ENCODE measurements around the gene PERM1.
"Not testable (repeated sequence)": the region's sequence is repeated elsewhere in the genome, so short reads cannot be mapped to it uniquely, and the experiment has no call there.

Gene PERM1, protein sequence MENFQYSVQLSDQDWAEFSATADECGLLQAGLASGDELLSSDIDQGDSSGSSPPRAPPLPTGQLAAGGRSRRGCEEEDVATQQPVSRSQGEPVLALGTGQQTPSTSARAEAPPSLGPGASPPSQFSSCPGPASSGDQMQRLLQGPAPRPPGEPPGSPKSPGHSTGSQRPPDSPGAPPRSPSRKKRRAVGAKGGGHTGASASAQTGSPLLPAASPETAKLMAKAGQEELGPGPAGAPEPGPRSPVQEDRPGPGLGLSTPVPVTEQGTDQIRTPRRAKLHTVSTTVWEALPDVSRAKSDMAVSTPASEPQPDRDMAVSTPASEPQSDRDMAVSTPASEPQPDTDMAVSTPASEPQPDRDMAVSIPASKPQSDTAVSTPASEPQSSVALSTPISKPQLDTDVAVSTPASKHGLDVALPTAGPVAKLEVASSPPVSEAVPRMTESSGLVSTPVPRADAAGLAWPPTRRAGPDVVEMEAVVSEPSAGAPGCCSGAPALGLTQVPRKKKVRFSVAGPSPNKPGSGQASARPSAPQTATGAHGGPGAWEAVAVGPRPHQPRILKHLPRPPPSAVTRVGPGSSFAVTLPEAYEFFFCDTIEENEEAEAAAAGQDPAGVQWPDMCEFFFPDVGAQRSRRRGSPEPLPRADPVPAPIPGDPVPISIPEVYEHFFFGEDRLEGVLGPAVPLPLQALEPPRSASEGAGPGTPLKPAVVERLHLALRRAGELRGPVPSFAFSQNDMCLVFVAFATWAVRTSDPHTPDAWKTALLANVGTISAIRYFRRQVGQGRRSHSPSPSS

GRCh38 chr1:981955-982558 is at the start of gene PERM1:
Gene PERM1, minus strand, starts transcription at chr1:982093. Its CDS starts 1,064 bp downstream, at chr1:981029.
- FAIRE-seq, result no peak
- DNase-seq (ENCODE audit: low spot score), result no peak

- not testable (repeated sequence) for DNase-seq (ENCODE audit: low spot score)
- FAIRE-seq, result peak; percentile 79
Observed at GRCh38 chr1:1030867-1031658, 49.2 kb upstream of the PERM1 start.

- DNase-seq (ENCODE audit: low spot score) (no peak), FAIRE-seq (no peak)
Observed at GRCh38 chr1:1027791-1028190, 45.9 kb upstream of the PERM1 start.

DNA sequence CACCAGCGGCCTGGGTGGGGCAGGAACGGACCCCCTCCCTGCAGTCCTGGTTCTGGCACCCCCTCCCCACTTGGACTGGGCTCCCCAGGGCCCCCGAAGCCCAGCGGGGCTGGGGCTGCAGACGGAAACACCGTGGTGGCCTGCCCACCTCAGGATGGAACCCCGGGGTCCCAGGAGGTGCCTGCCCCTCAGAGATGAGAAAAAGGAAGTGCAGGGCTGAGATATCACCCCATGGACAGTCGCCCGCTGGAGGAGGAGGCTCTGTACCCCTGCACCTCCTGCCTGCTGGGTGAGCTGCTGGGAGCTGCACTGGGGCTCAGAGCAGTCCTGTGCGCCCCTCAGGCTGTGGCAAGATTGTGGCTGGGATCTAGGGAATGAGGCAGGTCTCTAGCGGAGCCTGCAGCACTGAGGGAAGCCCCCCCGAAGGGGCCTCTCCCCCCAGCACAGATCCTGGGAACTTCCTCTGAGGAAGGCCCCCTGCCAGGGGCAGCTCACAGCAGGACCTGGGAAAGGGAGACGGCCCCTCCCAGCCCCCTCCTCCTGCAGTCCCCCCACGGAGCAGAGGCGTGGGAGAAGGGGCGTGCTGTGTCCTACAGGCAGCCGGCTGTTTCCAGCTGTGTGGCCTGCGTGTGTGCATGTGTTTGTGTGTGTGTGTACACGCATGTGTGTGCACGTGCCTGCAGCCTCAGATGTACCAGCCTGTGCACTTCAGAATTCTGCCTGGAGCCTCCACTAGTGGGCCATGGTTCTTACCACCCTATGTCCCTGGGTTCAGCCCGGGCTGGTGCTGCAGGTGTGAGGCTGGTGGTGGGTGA is 44.9 kb upstream of the PERM1 start:
- FAIRE-seq (no peak), DNase-seq (ENCODE audit: low spot score) (no peak)

DNA sequence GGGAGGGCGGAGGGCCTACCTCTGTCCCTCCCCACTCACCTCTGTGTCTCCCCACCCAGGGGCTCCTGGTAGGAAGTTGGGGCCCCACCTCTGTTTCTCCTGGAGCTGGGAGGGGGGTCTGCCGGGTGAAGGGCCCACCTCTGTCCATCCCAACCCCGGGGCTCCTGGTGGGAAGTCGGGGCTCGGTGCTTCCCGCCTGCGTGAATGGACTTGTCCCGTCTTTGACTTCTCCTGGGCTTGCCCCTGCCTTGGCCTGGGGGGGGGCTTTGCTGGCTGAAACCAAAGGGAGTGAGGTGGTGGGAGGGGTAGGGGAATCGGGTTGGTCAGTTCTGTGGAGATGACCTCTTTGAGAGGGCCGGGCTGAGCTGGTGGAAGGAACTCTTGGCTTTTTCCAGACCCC is 43.8 kb upstream of the PERM1 start:
- FAIRE-seq (no peak), DNase-seq (ENCODE audit: low spot score) (no peak)

DNA sequence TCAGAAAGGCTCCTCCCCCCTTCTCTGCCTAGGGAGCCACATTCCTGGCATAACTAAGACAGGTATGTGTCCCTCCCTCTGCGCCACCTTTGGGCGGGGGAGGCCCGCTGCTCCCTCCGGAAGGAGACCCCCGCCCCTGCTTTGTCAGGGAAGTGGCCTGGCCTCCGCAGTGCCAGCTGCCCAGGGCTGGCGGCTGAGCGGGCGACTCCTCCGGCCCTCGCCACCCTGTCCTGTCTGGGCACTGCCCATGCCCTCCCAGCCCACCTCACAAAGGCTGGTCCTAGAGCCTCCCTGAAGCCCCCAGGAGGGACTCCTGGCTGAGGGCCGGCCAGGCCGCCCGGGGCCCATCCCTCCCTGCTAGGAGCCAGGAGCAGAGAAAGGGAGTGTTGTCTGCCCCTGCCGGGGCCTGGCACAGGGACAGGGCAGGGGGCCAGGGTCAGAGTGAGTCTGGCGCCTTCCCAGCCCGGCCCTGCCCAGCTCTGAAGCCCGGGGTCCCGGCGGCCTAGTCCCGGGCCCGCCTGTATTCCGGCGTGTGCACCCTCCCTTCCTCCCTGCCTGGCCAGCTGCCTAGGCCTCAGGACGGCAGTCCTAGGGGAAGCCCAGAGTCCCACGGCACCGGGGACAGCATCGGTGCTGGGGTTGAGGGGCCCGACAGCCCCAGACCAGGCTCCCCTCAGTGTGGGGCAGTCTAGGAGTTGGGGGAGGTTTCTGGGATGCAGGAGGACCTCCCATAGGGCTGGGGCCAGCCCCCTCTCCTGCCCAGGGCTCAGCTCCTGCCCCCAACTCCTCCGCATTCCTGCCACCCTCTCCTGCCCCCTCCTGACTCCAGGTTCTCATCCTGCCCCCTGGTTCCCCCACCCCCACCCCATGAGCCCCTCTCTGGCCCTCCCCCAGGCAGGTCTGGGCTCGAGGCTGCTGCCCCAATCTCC is 43.1 kb upstream of the PERM1 start:
- DNase-seq (ENCODE audit: low spot score), result peak; percentile 80
- peak; percentile 59 for FAIRE-seq

DNA sequence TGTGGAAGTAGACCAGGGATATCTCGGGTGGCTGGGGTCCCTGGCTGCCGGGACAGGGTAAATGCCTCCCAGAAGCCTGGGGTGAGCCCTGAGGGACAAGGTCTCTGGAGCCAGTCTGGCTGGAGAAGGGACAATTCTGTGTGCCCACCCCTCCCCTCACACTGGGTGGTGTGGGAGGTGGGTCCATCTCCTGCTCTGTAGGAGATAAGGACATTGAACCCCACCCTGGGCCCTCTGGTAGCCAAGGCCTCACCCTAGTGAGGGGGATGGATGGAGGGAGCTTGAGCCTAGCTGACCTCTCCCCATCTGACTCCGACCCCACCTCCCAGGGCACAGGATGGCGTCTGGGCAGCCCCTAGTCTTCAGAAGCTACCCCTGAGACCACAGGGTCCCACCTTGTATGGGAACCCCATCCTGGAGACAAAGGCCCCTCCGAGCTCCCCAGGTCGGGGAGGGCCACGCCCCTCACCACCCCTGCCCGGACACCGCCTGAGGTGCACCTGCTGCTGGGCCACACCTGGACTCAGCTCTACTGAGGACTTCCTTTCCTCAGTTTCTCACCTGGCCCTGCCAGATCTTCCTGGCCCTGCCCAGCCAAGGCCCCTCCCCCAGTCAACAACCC is 42.4 kb upstream of the PERM1 start:
- FAIRE-seq (no peak), DNase-seq (ENCODE audit: low spot score) (no peak)

- FAIRE-seq (no peak), DNase-seq (ENCODE audit: low spot score) (no peak)
Observed at GRCh38 chr1:1023700-1024099, 41.8 kb upstream of the PERM1 start.

GRCh38 chr1:1022302-1023009 is 40.6 kb upstream of the PERM1 start:
- no peak for FAIRE-seq
- no peak for DNase-seq (ENCODE audit: low spot score)

DNA sequence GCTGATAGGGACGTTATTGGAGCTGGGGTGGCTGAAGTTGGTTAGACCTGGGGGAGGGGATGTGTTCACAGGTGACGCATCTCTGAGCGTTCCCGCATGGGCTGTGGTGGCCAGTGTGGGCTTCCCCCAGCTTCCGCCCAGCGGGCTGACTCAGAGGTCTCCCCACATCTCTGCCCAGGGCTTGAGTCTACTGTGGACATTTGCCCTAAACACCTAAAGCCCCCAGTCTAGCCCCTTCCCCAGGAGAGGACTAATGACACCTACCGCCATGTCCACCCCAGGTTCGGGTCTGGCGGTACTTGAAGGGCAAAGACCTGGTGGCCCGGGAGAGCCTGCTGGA is 40.0 kb upstream of the PERM1 start:
- FAIRE-seq, result no peak
- peak; percentile 52 for DNase-seq (ENCODE audit: low spot score)

DNA sequence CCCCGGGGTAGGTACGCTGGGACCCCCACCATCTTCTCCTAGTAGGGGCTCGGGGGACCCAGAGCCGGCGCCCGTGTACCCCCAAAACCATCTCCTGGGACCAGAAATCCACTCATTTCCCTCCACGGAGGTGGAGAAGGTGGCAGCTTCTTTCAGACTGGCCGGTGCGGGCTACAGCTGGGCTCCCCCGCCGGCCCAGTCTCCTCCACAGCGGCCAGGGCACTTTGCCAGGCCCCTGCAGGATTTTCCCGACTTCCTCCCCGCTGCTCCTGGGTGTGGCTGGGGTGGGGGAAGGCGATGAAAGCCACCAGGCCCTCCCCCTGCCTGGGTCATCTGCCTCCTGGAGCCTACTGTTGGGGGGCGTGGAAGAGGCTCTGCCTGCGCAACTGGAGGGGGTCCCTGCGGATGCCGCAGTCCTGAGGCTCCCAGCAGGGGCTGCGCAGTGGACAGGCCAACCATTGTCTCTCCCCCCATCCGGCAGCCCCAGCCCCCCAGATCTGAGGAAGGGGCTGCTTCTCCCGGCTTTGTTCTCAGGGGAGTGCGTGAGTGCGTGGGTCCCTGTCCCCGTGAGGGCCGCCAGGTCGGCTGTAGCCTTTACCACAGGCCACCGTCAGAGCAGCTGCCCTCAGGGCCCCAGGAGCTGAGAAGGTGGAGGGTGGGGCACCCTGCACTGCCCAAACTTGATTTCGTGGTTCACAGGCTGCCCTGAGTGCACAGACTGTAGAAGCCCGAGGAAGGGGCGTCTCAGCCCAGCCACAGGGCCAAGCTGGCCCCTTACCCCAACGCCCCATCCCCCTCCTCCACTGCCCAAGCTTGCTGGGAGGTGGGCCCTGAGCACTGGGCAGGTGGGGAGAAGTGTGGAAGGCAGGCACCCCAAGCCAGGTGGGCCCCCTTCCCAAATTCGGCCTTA is 39.4 kb upstream of the PERM1 start:
- DNase-seq (ENCODE audit: low spot score) (peak; percentile 74), FAIRE-seq (no peak)

DNA sequence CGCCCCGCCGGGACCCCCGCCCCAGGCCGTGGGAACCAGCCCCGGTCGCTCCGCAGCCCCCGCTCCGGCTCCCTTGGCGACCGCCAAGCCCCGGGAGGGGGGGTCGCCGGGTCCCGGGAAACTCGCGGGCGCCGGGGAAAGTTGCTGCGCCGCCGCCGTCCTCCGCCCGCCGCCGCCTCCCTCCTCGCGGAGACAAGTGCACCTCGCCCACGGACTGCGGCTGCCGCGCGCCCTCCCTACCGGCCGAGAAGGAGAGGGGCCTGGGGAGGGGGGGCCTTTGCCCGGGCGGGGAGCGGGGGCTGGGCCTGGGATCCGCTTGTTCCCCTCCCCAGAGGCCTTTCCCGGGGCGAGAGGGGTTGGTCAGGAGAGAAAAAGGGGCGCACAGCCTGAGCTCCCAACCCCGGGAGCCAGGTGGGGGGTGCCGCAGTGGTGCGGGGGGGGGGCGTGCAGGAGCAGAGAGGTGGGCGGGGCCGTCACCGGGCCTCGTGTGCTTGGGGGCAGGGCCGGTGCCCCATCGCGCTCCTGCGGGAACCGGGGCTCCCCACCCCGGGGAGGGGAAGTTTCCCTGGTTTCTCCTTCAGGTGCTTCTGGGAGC is 38.6 kb upstream of the PERM1 start:
- DNase-seq (ENCODE audit: low spot score) (peak; percentile 40), FAIRE-seq (no peak)

DNA sequence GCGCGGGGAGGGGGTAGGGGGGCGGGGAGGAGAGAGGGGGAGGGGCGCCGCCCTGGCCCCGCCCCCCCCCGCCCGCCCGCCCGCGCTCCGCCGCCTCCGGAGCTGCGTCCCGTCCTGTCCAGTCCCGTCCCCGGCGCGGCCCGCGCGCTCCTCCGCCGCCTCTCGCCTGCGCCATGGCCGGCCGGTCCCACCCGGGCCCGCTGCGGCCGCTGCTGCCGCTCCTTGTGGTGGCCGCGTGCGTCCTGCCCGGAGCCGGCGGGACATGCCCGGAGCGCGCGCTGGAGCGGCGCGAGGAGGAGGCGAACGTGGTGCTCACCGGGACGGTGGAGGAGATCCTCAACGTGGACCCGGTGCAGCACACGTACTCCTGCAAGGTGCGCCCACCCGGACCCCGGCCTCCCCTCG is 38.1 kb upstream of the PERM1 start, which contains the start of gene AGRN:
Gene AGRN (plus strand): TSS at position 121 of the 405 bp plus-strand sequence. CDS start 53 bp downstream, at position 174.
- FAIRE-seq (no peak), DNase-seq (ENCODE audit: low spot score) (no peak)

GRCh38 chr1:1019122-1019999 is 37.5 kb upstream of the PERM1 start:
- DNase-seq (ENCODE audit: low spot score), result peak; percentile 94
- no peak for FAIRE-seq

DNA sequence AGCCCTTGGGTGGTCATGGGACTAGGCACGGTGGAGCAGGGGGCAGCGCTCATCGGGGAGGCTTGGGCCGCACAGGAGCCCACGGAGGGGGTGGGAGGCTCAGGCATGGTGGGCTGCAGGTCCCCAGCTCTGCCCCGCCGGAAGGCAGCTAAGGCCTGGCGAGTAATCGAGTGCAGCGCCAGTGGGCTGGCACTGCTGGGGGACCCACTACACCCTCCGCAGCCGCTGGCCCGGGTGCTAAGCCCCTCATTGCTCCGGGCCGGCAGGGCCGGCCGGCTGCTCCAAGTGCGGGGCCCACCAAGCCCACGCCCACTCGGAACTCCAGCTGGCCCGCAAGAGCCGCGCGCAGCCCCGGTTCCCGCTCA is 36.4 kb upstream of the PERM1 start:
- DNase-seq (ENCODE audit: low spot score); FAIRE-seq: not testable (repeated sequence)

Measured in urothelium cell line (cell line).